ENCODE data around the gene NECTIN4.

DNA sequence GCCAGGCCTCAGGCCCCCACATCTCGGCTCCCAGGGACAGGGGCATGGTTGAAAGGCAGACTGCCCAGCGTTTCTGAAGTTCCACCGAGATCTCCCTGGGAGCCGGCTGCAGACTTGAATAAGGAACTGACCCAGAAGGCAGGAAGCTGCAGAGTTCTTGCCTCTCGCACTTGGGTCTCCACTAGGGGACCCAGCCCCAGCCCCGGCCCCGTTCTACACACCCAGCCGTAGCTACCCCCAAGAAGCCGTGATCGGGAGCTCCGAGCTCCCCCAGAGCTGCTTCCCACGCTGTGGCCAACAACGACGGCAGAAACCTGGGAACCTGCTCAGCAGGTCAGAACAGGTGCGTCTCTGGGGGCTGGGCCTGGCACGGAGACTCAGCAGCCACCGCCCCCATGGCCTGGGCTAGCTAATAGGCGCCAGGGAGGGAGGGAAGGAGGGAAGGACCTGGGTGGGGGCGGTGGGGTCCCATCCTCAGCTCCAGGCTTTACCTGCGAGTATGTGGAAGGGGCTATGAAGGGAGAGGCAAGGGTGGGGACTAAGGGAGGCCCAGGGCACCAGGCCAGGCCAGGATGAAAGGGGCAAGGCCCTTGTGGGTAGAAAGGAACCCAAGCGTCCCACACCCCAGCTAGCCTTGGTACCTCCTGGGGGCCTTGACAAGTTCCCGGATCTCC, at the start of gene NECTIN4:
- TF ChIP-seq YY1 (IDR thresholded peaks at IDR 0.05; ENCODE audit: low read depth): 0 out of 2 replicates have a peak, but pooled peaks have one; percentile 46
- TF ChIP-seq NFIC (IDR thresholded peaks at IDR 0.05): peak; percentile 80
- TF ChIP-seq TAF1 (IDR thresholded peaks at IDR 0.05; ENCODE audit: low read depth): no peak
